SK-N-MC (cell line): ENCODE results near the gene C1QL1.

Experiments used
- DNase-seq: peaks from one replicate; pipeline ENCODE4 v3.0.0-alpha.2; 2011; ENCODE audit warnings: low read depth, low spot score
- H3K27ac ChIP-seq: fragments of 200-600 bp; sonication (generic); 2 replicates; pipeline ENCODE4 v1.5.1; 2016; ENCODE audit warnings: mixed run types
- H3K36me3 ChIP-seq: fragments of 200-600 bp; sonication (generic); 2 replicates; pipeline ENCODE4 v1.6.1; 2017; ENCODE audit warnings: antibody characterized with exemption, low read length, mixed read lengths; ENCODE audit not compliant: insufficient read depth
- H3K4me3 ChIP-seq: fragments of 200-600 bp; sonication (generic); 2 replicates; pipeline ENCODE4 v1.5.1; 2016
- H3K9ac ChIP-seq: fragments of 200-600 bp; sonication (generic); 2 replicates; pipeline ENCODE4 v1.8.0; 2017; ENCODE audit warnings: mixed run types, mixed read lengths; ENCODE audit not compliant: insufficient read length
- H3K9me3 ChIP-seq: fragments of 200-600 bp; sonication (generic); 2 replicates; pipeline ENCODE4 v1.6.1; 2017; ENCODE audit warnings: low read depth, mild to moderate bottlenecking, antibody characterized with exemption, low read length, moderate library complexity, mixed read lengths
- EZH2 ChIP-seq: fragments of 200-600 bp; sonication (generic); IDR thresholded peaks from one replicate; pipeline ENCODE4 v1.6.1; 2017; ENCODE audit warnings: antibody characterized with exemption
- FOXP2 ChIP-seq: optimal IDR thresholded peaks from 2 replicates; pipeline ENCODE3; 2011; ENCODE audit warnings: mild to moderate bottlenecking, moderate library complexity; ENCODE audit not compliant: insufficient read depth; ENCODE audit errors: extremely low read length, control extremely low read depth
- POLR2AphosphoS5 ChIP-seq: IDR thresholded peaks from 2 replicates; pipeline ENCODE4 v1.6.1; 2012; ENCODE audit warnings: mild to moderate bottlenecking, low read depth, low read length, borderline replicate concordance

Gene C1QL1

GRCh38 chr17:45005700-45006099 is 37.6 kb upstream of the C1QL1 start:
- Histone ChIP-seq H3K9me3 (no peaks in the 10 kb centered on the region), H3K4me3 (no peak overlapping the region), H3K36me3 (no peaks in the 10 kb centered on the region), H3K9ac (no peak overlapping the region), H3K27ac (no peak overlapping the region)
- TF ChIP-seq POLR2AphosphoS5, result no peak
- TF ChIP-seq EZH2, result no peak
- no peak for TF ChIP-seq FOXP2
- DNase-seq, result no peak

GRCh38 chr17:45004388-45004787 is 36.3 kb upstream of the C1QL1 start:
- Histone ChIP-seq H3K4me3 (no peak overlapping the region), H3K9me3 (no peaks in the 10 kb centered on the region), H3K9ac (no peak overlapping the region), H3K36me3 (no peaks in the 10 kb centered on the region), H3K27ac (no peak overlapping the region)
- no peak for TF ChIP-seq EZH2
- DNase-seq, result no peak

- no peaks in the 10 kb centered on the region for H3K36me3 ChIP-seq
- no peak overlapping the region for H3K27ac ChIP-seq
- no peak for DNase-seq
- no peak for TF ChIP-seq FOXP2
- no peak for TF ChIP-seq POLR2AphosphoS5
- no peak for TF ChIP-seq EZH2
- no peaks in the 10 kb centered on the region for H3K9me3 ChIP-seq
- no peak overlapping the region for H3K9ac ChIP-seq
- no peak overlapping the region for H3K4me3 ChIP-seq
Measured at GRCh38 chr17:45003877-45004276, 35.8 kb upstream of the C1QL1 start.

- TF ChIP-seq EZH2 (no peak), FOXP2 (no peak), POLR2AphosphoS5 (no peak)
- Histone ChIP-seq H3K27ac (no peak overlapping the region), H3K4me3 (no peak overlapping the region), H3K9ac (no peak overlapping the region), H3K9me3 (no peaks in the 10 kb centered on the region), H3K36me3 (no peaks in the 10 kb centered on the region)
- no peak for DNase-seq
Measured at GRCh38 chr17:45001310-45001709, 33.2 kb upstream of the C1QL1 start.

DNA sequence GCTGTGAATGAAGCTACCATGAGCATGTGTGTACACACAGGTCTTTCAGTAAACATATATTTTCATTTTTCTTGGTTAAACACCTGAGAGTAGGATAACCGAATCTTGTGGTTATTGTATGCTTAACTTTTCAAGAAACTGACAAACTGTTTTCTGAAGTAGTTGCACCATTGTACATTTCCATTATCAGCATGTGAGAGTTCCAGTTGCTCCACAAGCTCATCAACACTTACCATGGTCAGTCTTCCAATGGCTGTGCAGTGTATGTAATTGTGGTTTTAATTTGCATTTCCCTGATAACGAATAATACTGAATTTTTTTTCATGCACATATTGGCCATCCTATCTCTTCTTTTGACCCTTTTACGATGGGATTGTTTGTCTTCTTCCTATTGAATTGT is 31.3 kb upstream of the C1QL1 start:
- Histone ChIP-seq H3K36me3 (no peaks in the 10 kb centered on the region), H3K9ac (no peak overlapping the region), H3K27ac (no peak overlapping the region), H3K4me3 (no peak overlapping the region), H3K9me3 (no peaks in the 10 kb centered on the region)
- DNase-seq, result no peak
- TF ChIP-seq EZH2 (no peak), POLR2AphosphoS5 (no peak), FOXP2 (no peak)

DNA sequence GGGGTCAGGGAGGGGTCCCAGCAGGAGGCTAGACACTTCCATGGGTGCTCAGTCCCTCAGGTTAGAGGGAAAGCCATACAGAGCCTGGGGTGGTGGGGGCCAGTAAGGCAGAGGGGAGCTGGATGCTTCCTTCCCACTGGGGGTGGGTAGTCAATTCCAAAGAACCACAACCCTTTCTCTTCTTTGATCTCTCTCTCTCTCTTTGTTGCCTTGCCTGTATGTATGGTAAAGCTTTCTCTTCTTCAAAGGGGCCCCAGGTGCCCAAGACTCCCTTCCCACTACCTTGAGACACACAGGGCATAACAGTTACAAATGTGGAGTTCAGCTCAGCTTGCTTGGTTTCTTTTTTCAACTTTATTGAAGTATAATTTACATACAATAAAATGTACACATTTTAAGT is 30.5 kb upstream of the C1QL1 start:
- H3K9ac ChIP-seq, result no peak overlapping the region
- H3K27ac ChIP-seq, result no peak overlapping the region
- H3K4me3 ChIP-seq, result no peak overlapping the region
- no peaks in the 10 kb centered on the region for H3K36me3 ChIP-seq
- DNase-seq, result no peak
- TF ChIP-seq EZH2, result no peak
- TF ChIP-seq POLR2AphosphoS5, result no peak
- no peak for TF ChIP-seq FOXP2
- H3K9me3 ChIP-seq, result no peaks in the 10 kb centered on the region

DNA sequence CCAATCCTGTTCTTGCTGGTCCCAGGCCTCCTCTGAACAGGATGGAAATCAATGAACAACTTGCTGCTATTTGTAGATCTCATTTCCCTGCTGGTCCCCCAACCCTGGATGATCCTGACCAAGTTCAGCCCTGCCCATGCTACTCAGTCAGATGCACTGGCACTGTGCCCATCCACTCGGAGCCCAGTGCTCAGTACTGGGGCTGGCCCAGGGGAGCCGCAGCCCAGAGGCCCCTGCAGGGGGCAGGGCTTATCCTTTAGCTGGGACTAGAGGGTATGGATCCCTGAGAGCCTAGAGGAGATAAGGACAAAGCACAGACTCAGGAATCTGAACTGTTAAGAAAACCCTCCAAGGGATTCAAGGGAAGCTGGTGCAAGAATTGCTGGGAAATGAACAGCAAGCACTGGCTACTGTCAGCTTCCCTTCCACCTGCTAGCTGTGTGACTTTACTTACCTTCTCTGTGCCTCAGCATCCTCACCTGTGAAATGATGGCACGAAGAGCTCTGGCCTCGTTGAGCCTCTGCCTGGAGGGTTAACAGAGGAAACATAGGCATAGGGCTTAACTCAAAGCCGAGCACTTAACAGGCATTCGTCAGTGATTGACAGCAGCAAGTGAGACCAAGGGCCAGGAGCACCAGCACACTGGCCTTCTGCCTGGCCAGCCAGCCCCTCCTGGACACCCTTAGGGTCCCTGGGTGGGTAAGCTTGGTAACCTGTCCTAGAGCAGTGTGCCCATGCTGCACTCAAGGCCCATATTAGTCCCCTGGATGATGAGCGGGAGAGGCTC is 29.8 kb upstream of the C1QL1 start:
- H3K27ac ChIP-seq, result no peak overlapping the region
- H3K9ac ChIP-seq, result no peak overlapping the region
- TF ChIP-seq POLR2AphosphoS5 (no peak), FOXP2 (no peak), EZH2 (no peak)
- no peaks in the 10 kb centered on the region for H3K36me3 ChIP-seq
- DNase-seq, result no peak
- H3K9me3 ChIP-seq, result no peaks in the 10 kb centered on the region
- H3K4me3 ChIP-seq, result no peak overlapping the region

GRCh38 chr17:44996304-44996703 is 28.2 kb upstream of the C1QL1 start:
- no peak for DNase-seq
- H3K36me3 ChIP-seq, result no peaks in the 10 kb centered on the region
- no peaks in the 10 kb centered on the region for H3K9me3 ChIP-seq
- H3K9ac ChIP-seq, result no peak overlapping the region
- H3K4me3 ChIP-seq, result no peak overlapping the region
- TF ChIP-seq POLR2AphosphoS5 (no peak), FOXP2 (no peak), EZH2 (no peak)
- H3K27ac ChIP-seq, result no peak overlapping the region

DNA sequence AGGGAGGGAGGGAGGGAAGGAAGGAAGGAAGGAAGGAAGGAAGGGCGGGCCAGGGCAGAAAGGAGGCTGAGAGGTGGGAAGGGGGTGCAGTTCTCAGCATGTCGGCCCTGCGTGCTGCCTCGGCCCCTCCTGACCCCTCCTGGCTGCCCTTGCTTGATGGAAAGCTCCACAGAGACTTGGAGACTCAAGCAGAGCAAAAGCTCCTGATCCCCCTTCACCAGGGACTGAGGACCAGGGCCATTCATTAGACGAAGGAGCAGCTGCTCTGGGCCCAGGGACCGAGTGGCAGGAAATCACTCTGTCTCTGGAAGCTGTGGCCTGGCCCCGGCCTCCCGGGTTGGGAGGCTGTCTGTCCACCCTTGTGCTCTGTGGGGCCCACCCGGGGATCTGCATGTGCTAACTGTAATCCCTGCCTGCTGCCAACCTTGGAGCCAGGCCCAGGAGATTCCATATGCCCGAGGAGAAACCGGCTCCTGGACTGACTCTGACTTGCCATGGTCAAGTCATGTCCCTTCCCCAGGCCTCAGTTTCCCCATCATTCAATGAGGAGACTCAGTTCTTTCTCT is 27.4 kb upstream of the C1QL1 start:
- no peak overlapping the region for H3K9ac ChIP-seq

More for the DNA sequence above, 27.4 kb upstream of the C1QL1 start:
- H3K4me3 ChIP-seq, result no peak overlapping the region
- no peak for DNase-seq
- no peaks in the 10 kb centered on the region for H3K36me3 ChIP-seq
- H3K27ac ChIP-seq, result no peak overlapping the region
- no peak for TF ChIP-seq POLR2AphosphoS5
- no peak for TF ChIP-seq FOXP2
- TF ChIP-seq EZH2, result no peak
- no peaks in the 10 kb centered on the region for H3K9me3 ChIP-seq
